Uterus (tissue), 2 donors: Measurements from ENCODE around the gene NPHP4.

Experiments
- CTCF ChIP-seq, 4 experiments: fragments of 200-600 bp in 2 of 4; fragments of 450-650 bp in 2 of 4; sonication (generic) in 2 of 4; IDR thresholded peaks; one replicate each; pipeline ENCODE4 v1.5.1; 2016 to 2019; ENCODE audit warnings: antibody characterized with exemption in 4 of 4, mild to moderate bottlenecking in 2 of 4, moderate library complexity in 1 of 4
- POLR2A ChIP-seq, 2 donors: fragments of 450-650 bp; IDR thresholded peaks; one replicate each; pipeline ENCODE4 v1.6.1; 2016; ENCODE audit warnings: antibody characterized with exemption in 2 of 2, mild to moderate bottlenecking in 1 of 2, moderate library complexity in 1 of 2

GRCh38 chr1:5908461-5909375 is 83.5 kb downstream of the NPHP4 start:
- no peak for TF ChIP-seq CTCF (IDR thresholded peaks at IDR 0.05)
- TF ChIP-seq POLR2A (IDR thresholded peaks at IDR 0.05), result no peak
